GM12878 (cell line): ENCODE measurements around the gene EPGN.

Source experiments
- CTCF ChIP-seq, 3 experiments: IDR thresholded peaks in 2 of 3; conservative IDR thresholded peaks in 1 of 3; 2 replicates each; pipeline ENCODE4 v1.5.1; 2011; ENCODE audit warnings: low read depth in 3 of 3, low read length in 3 of 3, mild to moderate bottlenecking in 3 of 3, control low read depth in 2 of 3, moderate library complexity in 2 of 3, inconsistent platforms in 1 of 3, mixed read lengths in 1 of 3; ENCODE audit not compliant: control insufficient read depth in 2 of 3, insufficient read depth in 1 of 3; ENCODE audit errors: extremely low read depth in 1 of 3
- DPF2 ChIP-seq: fragments of 450-650 bp; IDR thresholded peaks from 2 replicates; pipeline ENCODE4 v1.6.1; 2017; ENCODE audit warnings: mild to moderate bottlenecking

GRCh38 chr4:74284053-74284452, 24.2 kb upstream of the EPGN start:
- TF ChIP-seq CTCF (IDR thresholded peaks at IDR 0.05 in 2 of 3, conservative IDR thresholded peaks at IDR 0.05 in 1 of 3; ENCODE audit: control insufficient read depth in 2 of 3, extremely low read depth in 1 of 3, insufficient read depth in 1 of 3, low read depth in 3 of 3, low read length in 3 of 3) = no peak
- TF ChIP-seq DPF2 = no peak
